GM12892 (cell line): ENCODE data around the gene PGP.
"Not testable (repeated sequence)": the region's sequence is repeated elsewhere in the genome, so short reads cannot be mapped to it uniquely, and the experiment has no call there.

Experiments used
- DNase-seq: peaks from one replicate; pipeline ENCODE4 v3.0.0; 2011; ENCODE audit not compliant: insufficient read length
- FAIRE-seq: peaks from 2 replicates; lab custom pipeline; 2011; peaks lifted over from hg19 to GRCh38; lab: Jason Lieb, UNC
- POLR2A ChIP-seq: IDR thresholded peaks from 2 replicates; pipeline ENCODE4 v1.6.1; 2011; ENCODE audit warnings: low read depth, low read length, control low read depth
- POLR2AphosphoS5 ChIP-seq: IDR thresholded peaks from 2 replicates; pipeline ENCODE4 v1.6.1; 2011; ENCODE audit warnings: low read depth, low read length, control low read depth
- TAF1 ChIP-seq: IDR thresholded peaks from 2 replicates; pipeline ENCODE4 v1.6.1; 2011; ENCODE audit warnings: low read depth, mild to moderate bottlenecking, control low read depth, low read length, borderline replicate concordance

Gene PGP

DNA sequence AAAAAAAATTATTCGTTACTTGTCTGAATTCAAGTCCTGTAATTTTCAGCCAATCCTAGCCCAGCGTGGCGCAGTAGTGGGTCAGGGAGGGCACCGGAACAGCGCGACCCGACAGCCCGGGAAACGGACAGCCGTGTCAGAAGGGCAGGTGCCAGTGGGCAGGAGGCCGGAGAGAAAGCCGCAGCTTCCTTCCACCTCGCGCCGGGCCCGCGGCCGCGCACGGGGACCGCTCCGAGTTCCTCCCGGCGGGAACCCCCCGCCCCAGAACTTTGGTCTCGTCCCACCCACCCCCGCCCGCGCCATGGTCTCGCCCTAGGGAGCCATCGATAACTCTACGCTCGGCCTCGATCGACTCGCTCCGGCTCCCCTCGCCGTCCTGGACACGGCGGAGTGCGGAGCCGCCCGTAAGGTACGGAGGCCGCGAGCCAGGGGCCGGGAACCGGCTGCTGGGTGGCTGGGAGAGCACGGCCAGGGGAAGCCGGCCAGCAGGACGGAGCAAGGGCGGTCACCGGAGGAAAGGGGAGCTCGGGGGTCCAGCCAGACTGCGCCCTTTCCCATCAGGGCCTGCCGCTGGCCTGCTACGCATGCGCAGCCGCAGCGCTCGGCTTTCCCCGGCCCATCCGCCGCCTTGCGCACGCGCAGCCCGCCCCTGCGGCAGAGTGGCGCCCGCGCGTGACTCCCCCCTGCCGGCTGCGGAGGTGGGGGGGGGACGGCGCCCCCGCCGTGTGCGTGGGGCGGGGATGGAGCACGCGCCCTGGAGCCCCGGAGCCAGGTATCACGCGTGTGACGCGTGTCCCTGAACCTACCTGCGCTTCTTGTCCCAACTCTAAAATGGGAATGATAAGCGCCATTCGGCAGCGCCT, 9.3 kb downstream of the PGP start, which contains the start of gene MLST8:
Gene MLST8 (plus strand): TSS at position 351 of the 863 bp plus-strand sequence. CDS start 632 bp downstream, outside the sequence.
- DNase-seq (peak; percentile 100), FAIRE-seq (peak; percentile 98)
- peak; percentile 95 for TF ChIP-seq POLR2A
- TF ChIP-seq POLR2AphosphoS5: peak; percentile 90
- peak; percentile 56 for TF ChIP-seq TAF1

DNA sequence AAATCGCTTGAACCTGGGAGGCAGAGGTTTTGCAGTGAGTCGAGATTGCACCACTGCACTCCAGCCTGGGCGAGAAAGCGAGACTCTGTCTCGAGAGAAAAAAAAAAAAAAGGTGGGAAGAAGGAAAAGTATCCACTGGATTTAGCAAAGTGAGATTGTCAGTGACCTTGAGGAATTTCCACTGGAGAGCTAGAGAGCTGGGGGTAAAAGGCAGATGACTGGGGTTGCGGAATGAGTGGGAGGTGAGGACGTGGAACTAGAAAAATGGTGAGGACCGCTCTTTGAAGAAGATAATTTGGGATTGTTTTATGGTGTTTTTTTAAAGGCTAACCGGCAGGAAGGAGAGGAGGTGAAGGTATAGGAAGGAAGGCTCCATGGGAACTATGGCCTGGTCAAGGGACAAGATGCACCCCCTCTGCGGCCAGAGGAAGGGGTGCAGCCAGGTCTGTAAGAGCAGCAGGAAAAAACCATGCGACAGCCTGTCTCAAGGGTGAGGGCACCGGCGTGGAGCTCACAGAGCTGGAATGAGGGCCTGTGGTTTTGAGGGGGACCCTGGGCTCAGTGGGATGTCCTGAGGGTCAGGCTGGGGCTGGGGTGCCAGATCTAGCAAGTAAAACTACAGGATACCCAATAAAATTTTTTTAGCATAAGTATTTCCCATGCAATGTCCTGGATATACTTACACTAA, 10.1 kb downstream of the PGP start:
- peak; percentile 51 for FAIRE-seq
- no peak for DNase-seq
- TF ChIP-seq POLR2A (no peak), POLR2AphosphoS5 (no peak), TAF1 (no peak)

DNA sequence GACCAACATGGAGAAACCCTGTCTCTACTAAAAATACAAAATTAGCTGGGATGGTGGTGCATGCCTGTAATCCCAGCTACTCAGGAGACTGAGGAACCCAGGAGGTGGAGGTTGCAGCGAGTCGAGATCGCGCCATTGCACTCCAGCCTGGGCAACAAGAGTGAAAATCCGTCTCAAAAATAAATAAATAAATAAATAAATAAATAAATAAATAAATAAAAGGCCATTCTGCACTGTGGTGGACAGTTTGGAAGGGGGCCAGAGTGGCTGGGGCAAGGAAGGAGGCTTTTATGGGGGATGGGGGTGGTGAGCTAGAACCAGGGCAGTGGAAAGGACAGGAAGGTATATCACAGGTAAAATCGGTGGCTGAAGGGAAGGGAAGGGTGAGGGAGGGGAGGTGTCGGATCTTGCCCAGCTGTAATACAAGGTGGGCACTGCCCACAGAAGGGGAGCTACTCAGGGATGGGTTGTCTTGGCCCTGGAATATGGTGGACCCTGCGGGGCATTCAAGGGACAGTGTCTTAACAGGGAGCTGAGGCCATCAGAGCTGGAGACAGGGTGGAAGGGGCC, 11.4 kb downstream of the PGP start:
- DNase-seq: not testable (repeated sequence)

DNA sequence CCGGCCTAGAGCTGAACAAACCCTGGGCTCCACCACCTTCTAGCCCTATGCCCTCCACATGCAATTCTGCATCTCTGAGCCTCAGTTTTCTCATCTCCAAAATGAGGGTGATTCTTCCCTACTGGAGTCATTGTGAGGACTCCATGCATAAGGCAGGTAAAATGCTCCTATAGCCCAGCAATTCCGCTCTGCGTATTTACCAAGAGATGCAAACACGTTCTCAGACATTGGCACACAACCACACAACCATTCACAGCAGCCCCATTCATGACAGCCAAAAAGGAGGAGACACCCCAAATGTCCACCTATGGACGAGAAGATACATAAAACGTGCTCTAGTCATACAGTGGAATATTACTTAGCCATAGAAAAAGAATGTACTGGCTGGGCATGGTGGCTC, 14.3 kb downstream of the PGP start:
- FAIRE-seq: no peak
- DNase-seq: no peak
- TF ChIP-seq TAF1 (no peak), POLR2AphosphoS5 (no peak), POLR2A (no peak)

More for the DNA sequence above, 11.4 kb downstream of the PGP start:
- not testable (repeated sequence) for FAIRE-seq

DNA sequence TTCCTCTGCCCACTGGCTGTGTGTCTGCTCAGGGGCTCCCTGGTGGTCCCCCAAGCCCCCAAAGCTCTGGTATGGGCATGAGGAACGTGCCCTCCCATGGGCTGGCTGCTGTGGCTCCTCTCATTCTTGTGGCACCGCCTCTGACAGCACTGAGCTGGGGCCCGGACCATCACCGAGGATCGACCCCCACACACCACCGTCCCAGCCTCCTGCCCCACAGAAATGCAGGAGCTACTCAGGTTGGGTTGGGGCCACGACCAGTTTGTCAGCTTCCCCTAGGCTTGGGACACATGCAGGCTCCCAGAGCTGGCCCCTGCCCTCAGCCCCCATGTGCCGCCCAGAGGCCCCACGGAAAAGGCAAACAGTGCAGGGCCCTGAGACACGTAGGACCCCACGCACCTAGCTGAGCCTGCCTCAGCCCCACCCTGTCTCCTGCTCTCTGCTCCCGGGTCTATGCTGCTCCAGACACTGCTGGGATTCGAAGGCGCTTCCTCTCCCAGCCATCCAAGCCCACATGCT, 15.0 kb downstream of the PGP start:
- TF ChIP-seq POLR2AphosphoS5 (no peak), POLR2A (no peak)
- DNase-seq: no peak
- FAIRE-seq: no peak

DNA sequence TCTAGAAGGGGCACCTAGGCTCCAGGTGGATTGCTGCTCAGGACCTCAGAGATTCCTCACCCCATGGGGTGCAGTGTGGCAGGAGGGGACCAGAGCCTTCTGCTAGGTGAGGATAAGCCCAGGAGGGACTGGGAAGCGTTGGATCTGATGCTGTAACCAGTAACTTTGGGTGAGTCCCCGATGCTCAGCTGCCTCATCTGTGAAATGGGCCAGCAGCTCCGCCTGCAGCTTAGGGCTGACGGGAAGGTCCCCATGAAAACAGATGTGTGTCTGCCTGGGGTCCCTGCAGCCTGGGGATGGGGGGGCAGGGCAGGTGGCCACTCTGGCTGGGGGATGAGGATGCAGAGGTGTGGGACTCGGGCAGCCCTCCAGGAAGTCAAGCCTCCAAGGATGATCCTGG, 15.5 kb downstream of the PGP start:
- DNase-seq (no peak), FAIRE-seq (no peak)
- TF ChIP-seq TAF1 (no peak), POLR2AphosphoS5 (no peak), POLR2A (no peak)

DNA sequence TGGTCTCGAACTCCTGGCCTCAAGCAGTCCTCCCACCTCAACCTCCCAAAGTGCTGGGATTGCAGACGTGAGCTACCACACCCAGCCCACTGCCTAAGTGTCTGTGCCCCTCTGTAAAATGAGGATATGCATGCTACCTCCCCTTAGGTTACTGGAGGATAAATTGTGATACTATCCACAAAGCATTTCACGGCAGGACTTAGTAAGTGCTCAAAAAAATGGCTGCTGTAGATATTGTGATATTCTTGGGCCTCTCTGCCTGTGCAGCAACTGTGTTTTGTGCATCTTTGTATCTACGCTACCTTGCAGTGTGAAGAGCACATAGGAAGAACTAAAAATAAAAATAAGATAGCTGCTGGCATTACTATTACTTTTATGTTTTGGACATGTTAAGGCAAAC, 16.4 kb downstream of the PGP start:
- no peak for FAIRE-seq
- DNase-seq: no peak
- no peak for TF ChIP-seq POLR2AphosphoS5
- no peak for TF ChIP-seq POLR2A
- no peak for TF ChIP-seq TAF1

DNA sequence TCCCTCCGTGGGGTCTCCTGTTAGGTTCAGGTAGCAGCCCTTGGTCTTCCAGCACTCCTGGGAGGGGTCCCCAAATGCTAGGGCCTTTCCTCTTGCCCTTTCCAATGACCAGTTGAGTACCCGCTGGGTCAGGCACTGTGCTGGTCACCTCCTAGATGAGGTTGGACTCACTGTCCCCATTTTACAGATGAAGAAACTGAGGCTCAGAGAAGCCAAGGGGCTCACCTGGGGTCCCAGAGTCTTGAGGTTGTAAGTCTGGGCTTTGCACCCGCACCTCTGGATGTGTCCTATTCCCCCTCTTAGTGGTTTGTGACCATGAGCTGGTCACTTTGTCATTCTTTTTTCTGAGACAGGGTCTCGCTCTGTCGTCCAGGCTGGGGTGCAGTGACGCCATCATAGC, 16.9 kb downstream of the PGP start:
- no peak for FAIRE-seq
- TF ChIP-seq POLR2AphosphoS5: no peak
- no peak for TF ChIP-seq TAF1
- DNase-seq: no peak

DNA sequence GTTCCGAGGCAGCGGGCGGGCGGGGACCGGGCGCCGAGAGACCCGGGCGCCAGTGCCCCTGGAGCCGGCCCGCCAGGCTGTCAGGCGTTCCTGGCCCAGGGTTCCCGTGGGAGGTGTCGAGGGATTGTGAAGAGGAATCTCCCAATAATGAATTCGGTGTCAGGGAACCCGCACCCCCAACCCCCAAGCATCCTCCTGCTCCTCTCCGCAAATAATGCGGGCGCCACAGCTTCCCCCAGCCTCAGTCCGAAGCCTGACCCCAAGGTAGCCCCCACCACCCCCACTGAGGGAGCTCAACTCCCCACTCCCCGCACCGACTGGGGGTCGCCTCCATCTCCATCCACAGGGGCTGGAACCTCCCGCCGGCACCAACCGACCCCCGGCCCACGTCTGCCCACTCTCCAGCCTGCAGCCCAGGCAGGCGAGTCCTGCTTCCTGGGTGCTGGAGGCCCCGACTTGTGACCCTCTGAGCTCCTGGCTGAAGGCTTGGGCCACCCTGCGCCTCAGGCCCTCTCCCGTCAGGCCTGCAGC, 17.6 kb downstream of the PGP start:
- no peak for TF ChIP-seq POLR2AphosphoS5
- no peak for TF ChIP-seq POLR2A
- no peak for TF ChIP-seq TAF1
- FAIRE-seq: no peak
- DNase-seq: no peak

DNA sequence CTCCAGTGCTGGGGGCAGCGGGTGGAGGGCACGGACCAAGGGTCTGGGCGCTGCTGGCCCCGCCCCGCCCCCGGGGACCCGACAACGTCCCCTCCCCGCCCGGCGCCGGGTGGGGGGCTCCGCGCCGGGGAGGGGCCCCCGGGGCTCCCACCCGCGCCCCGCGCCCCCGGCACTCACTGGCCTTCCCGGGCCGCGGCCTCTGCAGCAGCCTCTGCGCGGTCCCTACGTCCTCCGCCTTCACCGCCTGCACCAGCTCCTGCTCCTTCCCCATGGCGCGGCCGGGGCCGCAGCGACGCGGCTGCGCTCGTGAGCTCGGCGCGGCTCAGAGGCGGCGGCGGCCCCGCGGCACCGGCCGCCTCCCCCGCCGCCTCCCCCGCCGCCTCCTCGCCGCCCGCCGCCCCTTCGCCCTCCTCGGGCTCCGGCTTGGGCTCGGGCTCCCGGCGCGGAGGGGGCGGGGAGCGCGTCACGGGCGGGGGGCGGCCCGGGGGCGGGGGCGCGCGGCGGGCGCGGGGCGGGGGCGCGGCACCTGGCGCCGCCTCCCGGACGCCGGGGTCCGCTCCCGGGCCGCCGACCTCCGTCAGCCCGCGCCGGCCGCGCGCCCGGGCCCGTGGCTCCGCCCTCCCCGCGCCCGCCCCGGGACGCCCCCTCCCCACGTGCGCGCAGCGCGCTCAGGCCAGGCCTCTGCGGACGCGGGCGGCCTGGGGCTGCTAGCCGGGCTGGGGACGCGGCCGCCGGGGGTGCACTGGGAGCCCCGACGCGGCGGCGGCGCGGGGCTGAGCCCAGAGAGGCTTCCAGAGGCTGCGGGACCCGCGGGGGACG, 18.3 kb downstream of the PGP start, which contains the start of gene CASKIN1:
Gene CASKIN1 (minus strand): TSS at position 444 of the 819 bp plus-strand sequence. CDS start 173 bp downstream, at position 271.
- TF ChIP-seq TAF1 (no peak), POLR2A (no peak), POLR2AphosphoS5 (no peak)
- DNase-seq (no peak), FAIRE-seq (no peak)
